Measurements from ENCODE around the gene MRPS17.

Gene MRPS17

DNA sequence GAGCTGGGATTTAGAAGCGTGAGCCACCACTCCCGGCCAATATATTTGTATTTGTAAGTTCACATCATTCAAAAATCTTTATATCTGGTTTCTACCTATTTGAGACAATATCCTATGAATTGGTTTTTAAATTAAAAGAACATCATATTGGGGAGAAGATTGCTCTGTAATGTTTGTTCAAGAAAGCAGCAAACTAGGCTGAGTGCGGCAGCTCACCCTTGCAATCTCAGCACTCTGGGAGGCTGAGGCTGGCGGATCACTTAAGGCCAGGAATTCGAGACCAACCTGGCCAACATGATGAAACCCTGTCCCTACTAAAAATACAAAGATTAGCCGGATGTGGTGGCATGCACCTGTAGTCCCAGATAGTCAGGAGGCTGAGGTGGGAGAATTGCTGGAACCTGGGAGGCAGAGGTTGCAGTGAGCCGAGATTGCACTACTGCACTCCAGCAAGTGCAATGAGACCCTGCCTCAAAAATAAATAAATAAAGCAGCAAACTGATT lies 22.1 kb downstream of the MRPS17 start:
- DNase-seq, result no peak

GRCh38 chr7:55975988-55976633 lies 24.4 kb downstream of the MRPS17 start:
- DNase-seq, result no peak

DNA sequence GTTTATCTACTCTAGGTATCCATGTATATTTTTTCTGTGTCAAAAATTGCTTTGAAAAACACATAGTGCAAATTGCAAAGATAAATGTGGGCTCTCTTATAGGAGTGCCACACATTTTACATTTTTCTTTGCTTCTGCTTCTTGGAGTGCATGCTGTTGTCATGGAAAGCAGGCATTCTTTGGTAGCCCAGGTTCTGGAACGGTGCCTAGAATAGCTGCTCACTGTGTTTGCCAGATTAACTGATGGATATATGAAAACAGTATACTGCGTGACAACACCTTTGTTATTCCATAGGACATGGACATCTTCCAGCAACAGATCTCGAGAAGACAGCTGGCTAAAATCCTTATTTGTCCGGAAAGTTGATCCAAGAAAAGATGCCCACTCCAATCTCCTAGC lies 26.2 kb downstream of the MRPS17 start:
- DNase-seq, result no peak

GRCh38 chr7:55980266-55980665 lies 28.6 kb downstream of the MRPS17 start:
- DNase-seq, result no peak

- DNase-seq, result no peak
Observed at GRCh38 chr7:55983537-55983936, 31.9 kb downstream of the MRPS17 start.

DNA sequence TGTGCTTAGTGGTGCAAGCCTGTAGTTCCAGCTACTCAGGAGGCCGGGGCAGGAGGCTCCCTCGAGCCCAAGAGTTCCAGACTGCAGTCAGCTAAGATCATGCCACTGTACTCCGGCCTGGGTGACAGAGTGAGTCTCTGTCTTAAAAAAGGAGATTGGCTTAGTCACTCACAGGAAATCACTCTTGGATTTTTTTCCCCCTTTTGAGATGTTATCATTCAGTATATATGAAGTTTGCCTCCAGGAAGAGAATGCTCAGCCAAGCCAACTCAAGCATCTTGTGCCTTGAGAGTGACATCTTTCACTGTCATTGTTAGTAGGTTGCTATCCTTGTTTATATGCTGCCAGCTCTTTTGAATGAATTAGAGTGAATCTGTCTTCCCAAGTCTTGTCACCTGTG lies 40.7 kb downstream of the MRPS17 start:
- peak in 1 of 2 donors; percentile 3 for DNase-seq

- no peak for DNase-seq
Observed at GRCh38 chr7:55996856-55997500, 45.3 kb downstream of the MRPS17 start.

DNA sequence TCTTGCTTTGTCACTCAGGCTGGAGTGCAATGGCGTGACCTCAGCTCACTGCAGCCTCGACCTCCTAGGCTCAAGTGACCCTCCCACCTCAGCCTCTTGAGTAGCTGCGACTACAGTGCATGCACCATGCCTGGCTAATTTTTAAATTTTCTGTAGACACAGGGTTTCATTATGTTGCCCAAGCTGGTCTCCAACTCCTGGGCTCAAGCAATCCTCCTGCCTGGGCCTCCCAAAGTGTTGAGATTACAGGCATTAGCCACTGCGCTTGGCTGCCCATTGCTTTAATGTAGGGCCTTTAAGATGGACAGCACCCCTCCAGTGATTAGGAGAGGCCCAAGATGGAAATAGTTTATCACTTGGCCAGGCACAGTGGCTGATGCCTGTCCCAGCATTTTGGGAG lies 52.1 kb downstream of the MRPS17 start:
- no peak for DNase-seq

Measured in bone marrow (tissue), 2 donors.